GM23248 (cell line): ENCODE measurements around the gene RNF207. TPM values are rescaled to one million over a fixed set of nuclear protein-coding genes. Genes with fewer than 3 reads are reported as not detected.
A peak's percentile ranks its signal among the peaks of the same experiment; 100 is the strongest.

Experiments
- DNase-seq: peaks from one replicate; pipeline ENCODE4 v3.0.0-alpha.2; 2015
- H2AFZ ChIP-seq: fragments of 200-600 bp; sonication (generic); 2 replicates; pipeline ENCODE4 v1.6.1; 2016; ENCODE audit warnings: antibody characterized with exemption
- H3F3A ChIP-seq: fragments of 200-600 bp; sonication (generic); 2 replicates; pipeline ENCODE4 v1.6.1; 2016; ENCODE audit warnings: mild to moderate bottlenecking, antibody characterized with exemption, mixed run types; ENCODE audit not compliant: insufficient read depth
- H3K27ac ChIP-seq: fragments of 200-600 bp; sonication (generic); 2 replicates; pipeline ENCODE4 v1.5.1; 2016; ENCODE audit warnings: mild to moderate bottlenecking
- H3K27me3 ChIP-seq: fragments of 200-600 bp; sonication (generic); replicated peaks from 2 replicates; pipeline ENCODE4 v1.6.1; 2016; ENCODE audit warnings: mild to moderate bottlenecking; ENCODE audit not compliant: insufficient read depth
- H3K36me3 ChIP-seq: fragments of 200-600 bp; sonication (generic); 2 replicates; pipeline ENCODE4 v1.6.1; 2016; ENCODE audit warnings: low read depth, mild to moderate bottlenecking
- H3K4me1 ChIP-seq: fragments of 200-600 bp; sonication (generic); 2 replicates; pipeline ENCODE4 v1.6.1; 2016; ENCODE audit warnings: mild to moderate bottlenecking; ENCODE audit not compliant: insufficient read depth
- H3K4me2 ChIP-seq: fragments of 200-600 bp; sonication (generic); one replicate; pipeline ENCODE4 v1.6.1; 2016; ENCODE audit warnings: mild to moderate bottlenecking; ENCODE audit not compliant: unreplicated experiment
- H3K4me3 ChIP-seq: fragments of 200-600 bp; sonication (generic); 2 replicates; pipeline ENCODE4 v1.5.1; 2016; ENCODE audit warnings: mild to moderate bottlenecking
- H3K79me2 ChIP-seq: fragments of 200-600 bp; sonication (generic); 2 replicates; pipeline ENCODE4 v1.6.1; 2016; ENCODE audit warnings: mild to moderate bottlenecking; ENCODE audit not compliant: insufficient read depth
- H3K9ac ChIP-seq: fragments of 200-600 bp; sonication (generic); 2 replicates; pipeline ENCODE4 v1.6.1; 2016; ENCODE audit warnings: mild to moderate bottlenecking
- H3K9me2 ChIP-seq: fragments of 200-600 bp; sonication (generic); 2 replicates; pipeline ENCODE4 v1.6.1; 2016; ENCODE audit warnings: mixed run types, mild to moderate bottlenecking, moderate library complexity; ENCODE audit not compliant: insufficient read depth
- H3K9me3 ChIP-seq: fragments of 200-600 bp; sonication (generic); one replicate; pipeline ENCODE4 v1.6.1; 2017; ENCODE audit warnings: low read depth
- H4K20me1 ChIP-seq: fragments of 200-600 bp; sonication (generic); 2 replicates; pipeline ENCODE4 v1.6.0; 2016; ENCODE audit not compliant: insufficient read depth
- EZH2 ChIP-seq: fragments of 200-600 bp; sonication (generic); IDR thresholded peaks from 2 replicates; pipeline ENCODE4 v1.6.1; 2018; ENCODE audit warnings: antibody characterized with exemption, mild to moderate bottlenecking; ENCODE audit not compliant: insufficient read depth, poor library complexity, severe bottlenecking
- EZH2phosphoT487 ChIP-seq: fragments of 200-600 bp; sonication (generic); IDR thresholded peaks from 2 replicates; pipeline ENCODE4 v1.6.1; 2018; ENCODE audit warnings: antibody characterized with exemption, moderate library complexity, mild to moderate bottlenecking, low read depth; ENCODE audit not compliant: insufficient read depth
- WGBS, 2 experiments: methylation state at CpG; one replicate each; pipeline ENCODE4 v1.1.6; 2015 to 2017; ENCODE audit warnings: low lambda C conversion rate in 2 of 2, low coverage in 1 of 2; ENCODE audit errors: missing lambda C conversion rate in 2 of 2; 5-methylcytosine and 5-hydroxymethylcytosine counted together
- in situ Hi-C: fragments of 300-500 bp; cut with MboI; formaldehyde crosslinking; loops from 2 replicates; pipeline ENCODE4 v1.15.0; 2020
- polyA plus RNA-seq: library from polyadenylated mRNA; unstranded; fragments of >200 nt; fragmentation: Nextera tagmentation; extraction: Ambion mirVana; gene quantifications from 2 replicates; pipeline ENCODE4 v1.2.1, GENCODE V29; 2016
- total RNA-seq: library from RNA; depleted of rRNA; stranded (reverse); fragments of >200 nt; shearing (Covaris generic); gene quantifications from 2 replicates; pipeline ENCODE4 v1.2.3, GENCODE V29; 2014

The RNF207 gene
- total and polyA plus RNA-seq, 2 experiments from 2014 or later = 8.6 to 30.3 TPM

GRCh38 chr1:6260961-6261614, 55.2 kb downstream of the RNF207 start, which contains the start of gene GPR153:
GPR153 (minus strand) TSS chr1:6261098; CDS start chr1:6254905, 6,193 bp downstream.
- 2 to 3% methylated on average over 19 to 63 of the region's 78 CpGs for WGBS, 2 experiments
- in situ Hi-C loops = no loop called here
- Histone ChIP-seq H3K4me3 (peak within 1 kb of the TSS; percentile 69), H2AFZ (peak within 1 kb of the TSS; percentile 80), H3K4me1 (peaks cover 8% of the 10 kb centered on the region; the same call in 1 of the 2 replicates), H4K20me1 (no peaks in the 10 kb centered on the region), H3K9ac (peak within 1 kb of the TSS; percentile 36), H3K9me2 (no peaks in the 10 kb centered on the region), H3F3A (no peaks in the 10 kb centered on the region), H3K4me2 (peak within 1 kb of the TSS; percentile 67), H3K79me2 (no peaks in the 10 kb centered on the region), H3K36me3 (no peaks in the 10 kb centered on the region), H3K27ac (no peak within 1 kb of the TSS), H3K27me3 (no peaks in the 10 kb centered on the region), H3K9me3 (no peaks in the 10 kb centered on the region)
- TF ChIP-seq EZH2 = no peak
- TF ChIP-seq EZH2phosphoT487 = no peak
- peak; percentile 73 for DNase-seq

GRCh38 chr1:6261615-6261995, 55.7 kb downstream of the RNF207 start:
- WGBS, 2 experiments = 21 to 23% methylated on average over 9 to 15 of the region's 15 CpGs
- no peak for DNase-seq
- Histone ChIP-seq H3K79me2 (no peaks in the 10 kb centered on the region), H3K9ac (no peak overlapping the region), H3K9me2 (no peaks in the 10 kb centered on the region), H3K36me3 (no peaks in the 10 kb centered on the region), H3K27me3 (no peaks in the 10 kb centered on the region), H3K4me2 (peak overlapping the region; percentile 39), H4K20me1 (no peaks in the 10 kb centered on the region), H2AFZ (no peak overlapping the region), H3K9me3 (no peaks in the 10 kb centered on the region), H3K4me3 (peak overlapping the region; percentile 66), H3K4me1 (peaks cover 8% of the 10 kb centered on the region; the same call in 1 of the 2 replicates), H3K27ac (no peak overlapping the region), H3F3A (no peaks in the 10 kb centered on the region)
- in situ Hi-C loops = no loop called here
- TF ChIP-seq EZH2phosphoT487 = no peak
- no peak for TF ChIP-seq EZH2

GRCh38 chr1:6262555-6263420, 56.9 kb downstream of the RNF207 start:
- Histone ChIP-seq H3K4me1 (peaks cover 13% of the 10 kb centered on the region), H3F3A (0 out of 2 replicates have a peak, but pooled peaks cover 5% of the 10 kb centered on the region), H3K79me2 (no peaks in the 10 kb centered on the region), H3K9me3 (no peaks in the 10 kb centered on the region), H3K27ac (no peak overlapping the region), H2AFZ (0 out of 2 replicates have a peak overlapping the region, but pooled peaks have one; percentile 5), H3K9ac (no peak overlapping the region), H3K4me3 (no peak overlapping the region), H3K36me3 (no peaks in the 10 kb centered on the region), H3K9me2 (no peaks in the 10 kb centered on the region), H3K27me3 (no peaks in the 10 kb centered on the region), H4K20me1 (no peaks in the 10 kb centered on the region), H3K4me2 (no peak overlapping the region)
- in situ Hi-C loops = no loop called here
- TF ChIP-seq EZH2phosphoT487 = no peak
- no peak for TF ChIP-seq EZH2
- WGBS, 2 experiments = 40 to 51% methylated on average over 24 to 25 of the region's 25 CpGs
- DNase-seq = peak; percentile 63

GRCh38 chr1:6263716-6264115, 57.8 kb downstream of the RNF207 start:
- Histone ChIP-seq H3K4me1 (peaks cover 19% of the 10 kb centered on the region), H3K4me3 (no peak overlapping the region), H3K27ac (no peak overlapping the region), H3K9me2 (no peaks in the 10 kb centered on the region), H3F3A (0 out of 2 replicates have a peak, but pooled peaks cover 6% of the 10 kb centered on the region), H3K4me2 (no peak overlapping the region), H4K20me1 (no peaks in the 10 kb centered on the region), H3K9me3 (no peaks in the 10 kb centered on the region), H2AFZ (no peak overlapping the region), H3K36me3 (no peaks in the 10 kb centered on the region), H3K27me3 (no peaks in the 10 kb centered on the region), H3K79me2 (no peaks in the 10 kb centered on the region), H3K9ac (no peak overlapping the region)
- TF ChIP-seq EZH2 (no peak), EZH2phosphoT487 (no peak)
- DNase-seq = peak; percentile 58
- in situ Hi-C loops = no loop called here
- 37 to 39% methylated on average over 7 of the region's 7 CpGs for WGBS, 2 experiments
